D721Med (cell line): ENCODE measurements around the gene SCMH1.
"Not testable (repeated sequence)": the region's sequence is repeated elsewhere in the genome, so short reads cannot be mapped to it uniquely, and the experiment has no call there.

ENCODE experiments used
- DNase-seq: peaks from one replicate; pipeline ENCODE4 v3.0.0; 2011; ENCODE audit warnings: low spot score; ENCODE audit not compliant: insufficient read length
- FAIRE-seq: peaks from 2 replicates; lab custom pipeline; 2011; peaks lifted over from hg19 to GRCh38; lab: Jason Lieb, UNC
- CTCF ChIP-seq: IDR thresholded peaks from 2 replicates; pipeline ENCODE4 v1.5.1; 2012; ENCODE audit warnings: mild to moderate bottlenecking, control low read depth; ENCODE audit not compliant: insufficient read depth; ENCODE audit errors: missing control alignments

SCMH1 gene

DNA sequence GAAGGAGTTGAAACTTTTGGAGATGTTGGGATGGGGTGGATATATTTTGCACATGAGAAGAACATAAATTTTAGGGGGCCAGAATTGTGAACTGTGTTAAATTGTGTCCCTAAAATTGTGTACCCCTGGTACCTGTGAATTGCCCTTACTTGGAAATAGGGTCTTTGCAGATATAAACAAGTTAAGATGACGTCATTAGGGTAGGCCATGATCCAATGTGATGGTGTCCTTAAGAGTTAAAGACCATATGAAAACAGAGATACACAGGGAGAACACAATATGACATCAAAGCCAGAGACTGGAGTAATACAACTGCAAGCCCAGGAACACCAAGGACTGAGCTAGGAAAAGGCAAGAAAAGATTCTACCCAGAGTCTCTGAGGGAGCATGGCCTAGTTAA is 24.0 kb downstream of the SCMH1 start:
- no peak for TF ChIP-seq CTCF
- DNase-seq (no peak), FAIRE-seq (no peak)

DNA sequence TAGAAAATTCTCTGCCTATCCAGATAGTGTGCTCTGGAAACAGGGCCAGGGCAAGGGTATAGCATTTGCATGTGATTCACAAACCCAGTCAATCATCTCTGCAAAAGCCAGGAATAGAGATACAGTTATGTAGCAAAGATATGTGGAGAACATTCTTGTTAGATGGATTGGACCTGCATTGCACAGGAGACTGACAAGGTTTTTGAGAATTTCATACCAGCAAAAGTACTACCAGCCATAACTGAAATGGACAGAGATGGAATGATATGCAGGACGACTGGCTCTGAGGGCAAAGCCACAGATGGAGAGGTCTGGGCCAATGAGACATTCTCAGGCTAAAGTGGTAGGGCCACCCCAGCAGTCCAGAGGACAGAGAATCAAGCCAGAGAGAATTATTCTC is 24.7 kb downstream of the SCMH1 start:
- no peak for TF ChIP-seq CTCF
- FAIRE-seq (no peak), DNase-seq (no peak)

DNA sequence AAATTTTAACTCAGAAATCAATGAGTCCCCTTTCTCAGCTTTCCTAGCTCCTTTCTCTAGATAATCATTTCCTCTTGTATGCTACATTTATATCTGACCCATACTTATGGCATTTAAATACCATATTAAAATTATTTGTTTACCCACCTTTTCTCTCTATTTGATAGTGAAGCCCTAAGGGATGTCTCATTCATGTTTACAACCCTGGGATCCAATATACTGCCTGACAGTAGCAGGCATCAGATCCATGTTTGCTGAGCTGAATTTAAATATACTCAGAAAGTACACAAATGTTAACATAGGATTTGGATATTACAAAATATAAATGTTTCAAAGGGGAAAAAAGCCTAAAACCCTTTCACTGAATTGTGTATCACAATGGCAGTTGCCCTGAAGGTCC is 26.5 kb downstream of the SCMH1 start:
- FAIRE-seq (no peak), DNase-seq (no peak)
- no peak for TF ChIP-seq CTCF

DNA sequence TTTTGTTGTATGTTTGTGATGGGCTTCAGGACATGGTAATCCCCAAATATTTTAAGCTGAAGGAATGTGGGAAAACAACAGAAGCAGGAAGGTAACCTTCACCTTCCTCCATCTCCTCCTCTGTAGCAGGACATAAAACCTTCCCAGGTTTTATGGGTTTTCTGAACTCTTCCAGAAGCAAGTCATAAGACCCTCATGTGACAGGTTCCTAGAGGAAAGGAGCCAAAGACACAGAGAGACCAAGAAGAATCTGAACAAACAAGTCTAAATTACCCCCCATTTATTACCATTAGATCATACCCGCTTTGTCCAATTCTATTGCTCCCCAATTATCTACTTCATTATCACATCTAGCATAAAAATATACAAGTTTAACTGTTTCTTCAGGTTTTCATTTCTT is 28.8 kb downstream of the SCMH1 start:
- no peak for TF ChIP-seq CTCF
- peak; percentile 56 for FAIRE-seq
- DNase-seq, result no peak

GRCh38 chr1:41211608-41212007 is 30.5 kb downstream of the SCMH1 start:
- not testable (repeated sequence) for FAIRE-seq, DNase-seq

DNA sequence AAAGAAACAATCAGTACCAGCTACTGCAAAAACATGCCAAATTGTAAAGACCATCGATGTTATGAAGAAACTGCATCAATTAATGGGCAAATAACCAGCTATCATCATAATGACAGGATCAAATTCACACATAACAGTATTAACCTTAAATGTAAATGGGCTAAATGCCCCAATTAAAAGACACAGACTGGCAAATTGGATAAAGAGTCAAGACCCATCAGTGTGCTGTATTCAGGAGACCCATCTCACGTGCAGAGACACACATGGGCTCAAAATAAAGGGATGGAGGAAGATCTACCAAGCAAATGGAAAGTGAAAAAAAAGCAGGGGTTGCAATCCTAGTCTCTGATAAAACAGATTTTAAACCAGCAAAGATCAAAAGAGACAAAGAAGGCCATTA is 35.1 kb downstream of the SCMH1 start:
- not testable (repeated sequence) for FAIRE-seq, DNase-seq

DNA sequence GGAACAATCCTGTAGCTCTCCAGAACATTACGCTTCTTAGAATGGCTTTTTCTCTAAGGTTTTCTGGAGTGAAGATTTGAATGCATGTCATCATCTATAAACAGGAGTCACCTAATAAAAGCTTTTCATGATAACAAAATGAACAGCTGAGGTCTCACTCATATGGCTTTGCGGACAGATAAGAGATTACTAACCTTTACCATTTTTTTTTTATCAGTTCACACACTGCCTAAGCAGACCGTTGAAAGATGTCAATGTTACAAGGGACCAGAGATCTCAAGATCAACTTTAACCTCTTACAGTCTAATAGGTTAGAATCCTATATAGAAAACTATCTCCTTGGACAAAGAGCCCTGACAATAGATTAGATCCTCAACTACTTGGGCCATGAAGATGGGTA is 41.4 kb downstream of the SCMH1 start:
- no peak for TF ChIP-seq CTCF
- FAIRE-seq, result no peak
- DNase-seq, result no peak

DNA sequence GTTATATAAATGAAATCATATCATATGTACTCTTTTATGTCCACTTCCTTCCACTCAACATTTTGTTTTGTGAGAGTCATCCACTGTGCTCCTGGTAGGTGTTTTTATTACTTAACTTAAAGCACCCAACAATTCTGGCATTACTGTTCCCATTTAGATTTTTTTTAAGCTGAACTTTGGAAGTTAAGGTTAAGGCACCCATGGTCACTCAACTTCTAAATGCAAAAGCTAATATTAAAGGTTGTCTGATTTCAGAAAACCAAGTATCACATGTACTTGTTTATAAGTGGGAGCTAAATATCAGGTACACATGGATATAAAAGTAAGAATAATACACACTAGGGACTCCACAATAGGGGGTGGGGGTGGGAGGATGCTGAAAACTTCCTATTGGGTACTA is 42.7 kb downstream of the SCMH1 start:
- no peak for TF ChIP-seq CTCF
- FAIRE-seq, result no peak
- no peak for DNase-seq
